Measurements from ENCODE around the gene SPATA31E1.
"Not testable (repeated sequence)": the region's sequence is repeated elsewhere in the genome, so short reads cannot be mapped to it uniquely, and the experiment has no call there.

The SPATA31E1 gene

DNA sequence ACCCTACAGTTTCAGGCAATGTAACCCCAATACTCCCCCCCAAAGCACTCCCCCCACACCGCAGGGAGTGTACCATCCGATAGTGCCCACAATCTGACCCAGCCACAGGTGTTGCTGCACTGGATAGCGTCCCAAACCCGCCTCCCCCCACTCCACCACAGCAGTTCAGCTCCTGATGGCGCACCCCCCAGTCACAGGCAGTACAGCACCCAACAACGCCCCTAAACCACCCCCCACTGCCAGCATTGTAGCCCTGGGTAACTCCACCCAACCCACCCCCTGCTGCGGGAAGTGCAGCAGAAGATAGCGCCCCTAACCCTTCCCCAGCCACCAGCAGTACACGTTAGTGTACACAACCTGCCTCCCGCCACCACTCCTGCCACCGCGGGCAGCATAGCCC, 55.7 kb downstream of the SPATA31E1 start:
- not testable (repeated sequence) for DNase-seq
